Fibroblast of the aortic adventitia (primary cell): ENCODE data around the gene BHLHE23. TPM values are rescaled to one million over a fixed set of nuclear protein-coding genes. Genes with fewer than 3 reads are reported as not detected.

ENCODE experiments used
- DNase-seq: peaks from one replicate; pipeline ENCODE4 v3.0.0-alpha.2; 2010; ENCODE audit warnings: low read depth
- H3K4me3 ChIP-seq: 2 replicates; pipeline ENCODE4 v1.5.1; 2011; ENCODE audit warnings: low read depth, mild to moderate bottlenecking, control low read depth, low read length, moderate library complexity
- CTCF ChIP-seq: IDR thresholded peaks from 2 replicates; pipeline ENCODE4 v1.5.1; 2011; ENCODE audit warnings: mild to moderate bottlenecking, low read length, control low read depth, inconsistent platforms; ENCODE audit not compliant: insufficient read depth
- total RNA-seq: library from RNA; depleted of rRNA; stranded (reverse); fragments of >200 nt; gene quantifications from 2 replicates; pipeline ENCODE4 v1.2.3, GENCODE V29; 2012; ENCODE audit warnings: low replicate concordance

BHLHE23 gene
- total RNA-seq, 1 donor: not detected

- no peak for TF ChIP-seq CTCF
- DNase-seq: no peak
- H3K4me3 ChIP-seq: no peak overlapping the region
Measured at GRCh38 chr20:63007360-63007645, 539 bp upstream of the BHLHE23 start.

- no peak for TF ChIP-seq CTCF
- DNase-seq: no peak
- no peak overlapping the region for H3K4me3 ChIP-seq
Measured at GRCh38 chr20:63005862-63006539, 763 bp downstream of the BHLHE23 start.

GRCh38 chr20:63005365-63005861 is 1.4 kb downstream of the BHLHE23 start:
- H3K4me3 ChIP-seq: no peak overlapping the region
- no peak for TF ChIP-seq CTCF
- no peak for DNase-seq

- peak; percentile 6 for DNase-seq
- no peak overlapping the region for H3K4me3 ChIP-seq
Measured at GRCh38 chr20:63004607-63005364, 2.0 kb downstream of the BHLHE23 start.

GRCh38 chr20:63003546-63003945 is 3.2 kb downstream of the BHLHE23 start:
- no peak overlapping the region for H3K4me3 ChIP-seq
- DNase-seq: no peak
- TF ChIP-seq CTCF: no peak

More at GRCh38 chr20:63004607-63005364, 2.0 kb downstream of the BHLHE23 start:
- no peak for TF ChIP-seq CTCF

GRCh38 chr20:63002511-63002910 is 4.3 kb downstream of the BHLHE23 start:
- no peak overlapping the region for H3K4me3 ChIP-seq
- no peak for TF ChIP-seq CTCF
- no peak for DNase-seq

GRCh38 chr20:63000958-63001357 is 5.8 kb downstream of the BHLHE23 start:
- DNase-seq: no peak
- TF ChIP-seq CTCF: no peak
- H3K4me3 ChIP-seq: no peak overlapping the region
